Suprapubic skin (tissue), 4 donors: ENCODE results near the gene KRI1. TPM values are rescaled to one million over a fixed set of nuclear protein-coding genes. Genes with fewer than 3 reads are reported as not detected.
A peak's percentile ranks its signal among the peaks of the same experiment; 100 is the strongest.

ENCODE experiments used
- DNase-seq, 2 donors: peaks; one replicate each; pipeline ENCODE4 v3.0.0-alpha.2; 2019; ENCODE audit warnings: low spot score in 2 of 2
- H3K27ac ChIP-seq: fragments of 200-600 bp; sonication (generic); one replicate; pipeline ENCODE4 v1.5.1; 2019
- H3K27me3 ChIP-seq: fragments of 200-600 bp; sonication (generic); one replicate; pipeline ENCODE4 v1.5.1; 2019
- H3K36me3 ChIP-seq: fragments of 200-600 bp; sonication (generic); one replicate; pipeline ENCODE4 v1.5.1; 2019
- H3K4me1 ChIP-seq: fragments of 200-600 bp; sonication (generic); one replicate; pipeline ENCODE4 v1.5.1; 2019
- H3K4me3 ChIP-seq: fragments of 200-600 bp; sonication (generic); one replicate; pipeline ENCODE4 v1.5.1; 2019; ENCODE audit warnings: mild to moderate bottlenecking
- H3K9me3 ChIP-seq: fragments of 200-600 bp; sonication (generic); one replicate; pipeline ENCODE4 v1.5.1; 2019
- CTCF ChIP-seq, 2 donors: fragments of 200-600 bp in 1 of 2; fragments of 450-650 bp in 1 of 2; sonication (generic) in 1 of 2; IDR thresholded peaks; one replicate each; pipeline ENCODE4 v1.5.1; 2016 to 2019; ENCODE audit warnings: antibody characterized with exemption in 2 of 2, mild to moderate bottlenecking in 1 of 2, moderate library complexity in 1 of 2
- EP300 ChIP-seq: sonication (generic); formaldehyde crosslinking; IDR thresholded peaks from one replicate; pipeline ENCODE4 v1.6.1; 2017; ENCODE audit warnings: antibody characterized with exemption
- POLR2A ChIP-seq, 2 donors: fragments of 450-650 bp; IDR thresholded peaks; one replicate each; pipeline ENCODE4 v1.6.1; 2017; ENCODE audit warnings: antibody characterized with exemption in 2 of 2, mild to moderate bottlenecking in 2 of 2, moderate library complexity in 2 of 2
- POLR2AphosphoS5 ChIP-seq, 3 donors: sonication (generic); formaldehyde crosslinking; IDR thresholded peaks; one replicate each; pipeline ENCODE4 v1.6.1; 2017; ENCODE audit warnings: antibody characterized with exemption in 3 of 3
- WGBS: methylation state at CpG from one replicate; pipeline ENCODE4 v1.1.5; 2018; 5-methylcytosine and 5-hydroxymethylcytosine counted together
- total RNA-seq, 4 donors: library from RNA; depleted of rRNA; stranded (reverse); fragments of >200 nt; gene quantifications; one replicate each; pipeline ENCODE4 v1.1.0, GENCODE V29; 2016

The KRI1 gene
- total RNA-seq: 10 to 100 TPM; 19.1 to 46.9 (median 24.5) TPM

GRCh38 chr19:10565567-10566407, at the start of gene KRI1:
TSS of gene KRI1 (minus strand) at chr19:10566010. CDS start at chr19:10565999, 11 bp downstream.
- under 1% methylated on average over 29 of the region's 94 CpGs for WGBS
- peaks cover 14% of the 10 kb centered on the region for H3K36me3 ChIP-seq
- H3K27me3 ChIP-seq: no peaks in the 10 kb centered on the region
- H3K4me3 ChIP-seq: peak within 1 kb of the TSS; percentile 92
- no peaks in the 10 kb centered on the region for H3K9me3 ChIP-seq
- peak; percentile 99 for DNase-seq
- TF ChIP-seq POLR2AphosphoS5 (IDR thresholded peaks at IDR 0.05) (peak in 2 of 3 donors; percentile 8 to 78), POLR2A (IDR thresholded peaks at IDR 0.05) (peak; percentile 49 to 67), CTCF (IDR thresholded peaks at IDR 0.05) (peak; percentile 43 to 50), EP300 (no peak)
- peaks cover 44% of the 10 kb centered on the region for H3K4me1 ChIP-seq
- H3K27ac ChIP-seq: peak within 1 kb of the TSS; percentile 89

GRCh38 chr19:10612499-10613119, 46.8 kb upstream of the KRI1 start:
- Histone ChIP-seq H3K27ac (peak overlapping the region; percentile 55), H3K4me3 (no peak overlapping the region), H3K36me3 (no peaks in the 10 kb centered on the region), H3K9me3 (no peaks in the 10 kb centered on the region), H3K27me3 (no peaks in the 10 kb centered on the region), H3K4me1 (peaks cover 37% of the 10 kb centered on the region)
- 22% methylated on average over 11 of the region's 15 CpGs for WGBS
- TF ChIP-seq CTCF (IDR thresholded peaks at IDR 0.05) (no peak), EP300 (no peak), POLR2A (IDR thresholded peaks at IDR 0.05) (no peak), POLR2AphosphoS5 (IDR thresholded peaks at IDR 0.05) (no peak)
- peak in 1 of 2 donors; percentile 84 for DNase-seq

GRCh38 chr19:10611907-10612306, 46.1 kb upstream of the KRI1 start:
- H3K27ac ChIP-seq: no peak overlapping the region
- TF ChIP-seq POLR2A (IDR thresholded peaks at IDR 0.05) (no peak), POLR2AphosphoS5 (IDR thresholded peaks at IDR 0.05) (no peak), EP300 (no peak), CTCF (IDR thresholded peaks at IDR 0.05) (no peak)
- no peaks in the 10 kb centered on the region for H3K9me3 ChIP-seq
- DNase-seq: no peak
- no peak overlapping the region for H3K4me3 ChIP-seq
- H3K4me1 ChIP-seq: peaks cover 30% of the 10 kb centered on the region
- H3K36me3 ChIP-seq: no peaks in the 10 kb centered on the region
- 44% methylated on average over 5 of the region's 5 CpGs for WGBS
- H3K27me3 ChIP-seq: no peaks in the 10 kb centered on the region

- no peaks in the 10 kb centered on the region for H3K36me3 ChIP-seq
- peak overlapping the region; percentile 81 for H3K27ac ChIP-seq
- no peak overlapping the region for H3K4me3 ChIP-seq
- 44% methylated on average over 7 of the region's 9 CpGs for WGBS
- TF ChIP-seq POLR2AphosphoS5 (IDR thresholded peaks at IDR 0.05) (peak in 1 of 3 donors; percentile 45), EP300 (no peak), CTCF (IDR thresholded peaks at IDR 0.05) (no peak)
- peaks cover 31% of the 10 kb centered on the region for H3K4me1 ChIP-seq
- H3K9me3 ChIP-seq: no peaks in the 10 kb centered on the region
- DNase-seq: no peak
- H3K27me3 ChIP-seq: no peaks in the 10 kb centered on the region
Observed at GRCh38 chr19:10604460-10604980, 38.7 kb upstream of the KRI1 start.

- Histone ChIP-seq H3K4me3 (peak overlapping the region; percentile 69), H3K9me3 (no peaks in the 10 kb centered on the region), H3K36me3 (no peaks in the 10 kb centered on the region), H3K4me1 (peaks cover 31% of the 10 kb centered on the region), H3K27me3 (no peaks in the 10 kb centered on the region), H3K27ac (peak overlapping the region; percentile 81)
- no peak for TF ChIP-seq POLR2A (IDR thresholded peaks at IDR 0.05)
- no peak for TF ChIP-seq EP300
- no peak for TF ChIP-seq POLR2AphosphoS5 (IDR thresholded peaks at IDR 0.05)
- TF ChIP-seq CTCF (IDR thresholded peaks at IDR 0.05): no peak
- 21% methylated on average over 9 of the region's 9 CpGs for WGBS
- no peak for DNase-seq
Observed at GRCh38 chr19:10603873-10604459, 38.2 kb upstream of the KRI1 start.
